Mesothelial cell of epicardium (in vitro differentiated cells): ENCODE measurements around the gene C1GALT1. TPM values are rescaled to one million over a fixed set of nuclear protein-coding genes. Genes with fewer than 3 reads are reported as not detected.

Experiments used
- DNase-seq, 2 experiments: peaks; one replicate each; pipeline ENCODE4 v3.0.0; 2021; ENCODE audit warnings: low spot score in 2 of 2; ENCODE audit not compliant: unreplicated experiment in 2 of 2
- H3K27ac Mint-ChIP-seq: 2 replicates; pipeline ENCODE4 v1.8.0; 2021; ENCODE audit warnings: mixed read lengths
- H3K27me3 Mint-ChIP-seq: 2 replicates; pipeline ENCODE4 v1.8.0; 2021; ENCODE audit warnings: low read depth, mixed read lengths
- H3K36me3 Mint-ChIP-seq: 2 replicates; pipeline ENCODE4 v1.8.0; 2021; ENCODE audit warnings: mixed read lengths
- H3K4me1 Mint-ChIP-seq: 2 replicates; pipeline ENCODE4 v1.8.0; 2021; ENCODE audit warnings: mixed read lengths
- H3K4me3 Mint-ChIP-seq: 2 replicates; pipeline ENCODE4 v1.8.0; 2021; ENCODE audit warnings: mild to moderate bottlenecking, moderate library complexity, mixed read lengths
- H3K9me3 Mint-ChIP-seq: 2 replicates; pipeline ENCODE4 v1.8.0; 2021; ENCODE audit warnings: mixed read lengths
- CTCF ChIP-seq: fragments of 200-600 bp; sonication (generic); IDR thresholded peaks from one replicate; pipeline ENCODE4 v1.5.0; 2021; ENCODE audit warnings: antibody characterized with exemption; ENCODE audit not compliant: unreplicated experiment
- total RNA-seq: library from RNA; stranded (reverse); gene quantifications from 3 replicates; pipeline ENCODE4 v1.2.1, GENCODE V29; 2021

Gene C1GALT1
- total RNA-seq, 1 donor from 2014 or later: 36.8 TPM

- TF ChIP-seq CTCF: no peak
- DNase-seq: no peak
- H3K4me1 Mint-ChIP-seq: no peaks in the 10 kb centered on the region
- H3K36me3 Mint-ChIP-seq: no peaks in the 10 kb centered on the region
- H3K27me3 Mint-ChIP-seq: no peaks in the 10 kb centered on the region
- H3K27ac Mint-ChIP-seq: no peak overlapping the region
- no peaks in the 10 kb centered on the region for H3K9me3 Mint-ChIP-seq
- H3K4me3 Mint-ChIP-seq: no peak overlapping the region
Observed at GRCh38 chr7:7274782-7275181, 92.4 kb downstream of the C1GALT1 start.

GRCh38 chr7:7276161-7276560 is 93.8 kb downstream of the C1GALT1 start:
- no peaks in the 10 kb centered on the region for H3K4me1 Mint-ChIP-seq
- no peaks in the 10 kb centered on the region for H3K27me3 Mint-ChIP-seq
- H3K4me3 Mint-ChIP-seq: no peak overlapping the region
- TF ChIP-seq CTCF: no peak
- DNase-seq: no peak
- H3K9me3 Mint-ChIP-seq: peaks cover 9% of the 10 kb centered on the region
- peaks cover 4% of the 10 kb centered on the region for H3K36me3 Mint-ChIP-seq
- H3K27ac Mint-ChIP-seq: no peak overlapping the region

- Mint-ChIP-seq H3K27ac (no peak overlapping the region), H3K36me3 (peaks cover 4% of the 10 kb centered on the region)
Observed at GRCh38 chr7:7290429-7291122, 108.2 kb downstream of the C1GALT1 start.

GRCh38 chr7:7292085-7292484 is 109.7 kb downstream of the C1GALT1 start:
- no peak for TF ChIP-seq CTCF
- Mint-ChIP-seq H3K9me3 (peaks cover 4% of the 10 kb centered on the region), H3K4me3 (no peak overlapping the region), H3K36me3 (no peaks in the 10 kb centered on the region), H3K27me3 (no peaks in the 10 kb centered on the region), H3K4me1 (no peaks in the 10 kb centered on the region), H3K27ac (no peak overlapping the region)
- no peak for DNase-seq

More at GRCh38 chr7:7290429-7291122, 108.2 kb downstream of the C1GALT1 start:
- Mint-ChIP-seq H3K4me3 (no peak overlapping the region), H3K27me3 (no peaks in the 10 kb centered on the region), H3K9me3 (peaks cover 19% of the 10 kb centered on the region), H3K4me1 (no peaks in the 10 kb centered on the region)
- DNase-seq: no peak
- TF ChIP-seq CTCF: no peak

GRCh38 chr7:7292608-7293007 is 110.3 kb downstream of the C1GALT1 start:
- Mint-ChIP-seq H3K36me3 (no peaks in the 10 kb centered on the region), H3K4me1 (no peaks in the 10 kb centered on the region), H3K27me3 (no peaks in the 10 kb centered on the region), H3K4me3 (no peak overlapping the region), H3K9me3 (peaks cover 3% of the 10 kb centered on the region), H3K27ac (no peak overlapping the region)
- no peak for TF ChIP-seq CTCF
- DNase-seq: no peak
